CD4-positive, alpha-beta memory T cell (primary cell): ENCODE measurements around the gene FLOT1. TPM values are rescaled to one million over a fixed set of nuclear protein-coding genes. Genes with fewer than 3 reads are reported as not detected.

ENCODE experiments used
- CTCF ChIA-PET: fragments of 350-600 bp; sonication (Branson Sonifier 250); formaldehyde crosslinking; loops from one replicate; lab custom pipeline; 2021; ENCODE audit warnings: inconsistent platforms; ENCODE audit not compliant: partially characterized antibody; lab: Charles Lee
- POLR2A ChIA-PET: fragments of 350-600 bp; sonication (Branson Sonifier 250); formaldehyde crosslinking; loops from one replicate; lab custom pipeline; 2021; ENCODE audit not compliant: partially characterized antibody; lab: Charles Lee
- DNase-seq, 5 donors: peaks; one replicate each; pipeline versions ENCODE4 v3.0.0 to v3.0.0-alpha.2; 2020 to 2022; ENCODE audit warnings: mixed read lengths in 1 of 5
- H3K27ac ChIP-seq: one replicate; pipeline ENCODE4 v1.7.0; 2013; ENCODE audit warnings: low read depth, low read length
- H3K27me3 ChIP-seq: 2 replicates; pipeline ENCODE4 v1.7.0; 2013; ENCODE audit warnings: mild to moderate bottlenecking, low read length, moderate library complexity; ENCODE audit not compliant: insufficient read depth
- H3K36me3 ChIP-seq: 2 replicates; pipeline ENCODE4 v1.7.0; 2013; ENCODE audit warnings: mild to moderate bottlenecking, low read length, moderate library complexity; ENCODE audit not compliant: insufficient read depth
- H3K4me1 ChIP-seq: 2 replicates; pipeline ENCODE4 v1.7.0; 2013; ENCODE audit warnings: mild to moderate bottlenecking, low read length, moderate library complexity; ENCODE audit not compliant: insufficient read depth
- H3K4me3 ChIP-seq, 2 donors: one replicate each; pipeline ENCODE4 v1.7.0; 2013; ENCODE audit warnings: low read length in 2 of 2, mild to moderate bottlenecking in 1 of 2
- H3K9me3 ChIP-seq, 2 donors: one replicate each; pipeline ENCODE4 v1.7.0; 2013; ENCODE audit warnings: low read length in 2 of 2, control low read depth in 1 of 2; ENCODE audit not compliant: control insufficient read depth in 1 of 2
- H3K27ac Mint-ChIP-seq, 7 donors: one replicate each; pipeline ENCODE4 v1.8.0; 2020 to 2021; ENCODE audit warnings: mixed read lengths in 7 of 7, mild to moderate bottlenecking in 6 of 7, inconsistent platforms in 3 of 7, moderate library complexity in 3 of 7
- H3K27me3 Mint-ChIP-seq, 2 donors: one replicate each; pipeline ENCODE4 v1.8.0; 2020 to 2021; ENCODE audit warnings: mixed read lengths in 2 of 2
- H3K36me3 Mint-ChIP-seq, 2 donors: one replicate each; pipeline ENCODE4 v1.8.0; 2020 to 2021; ENCODE audit warnings: mixed read lengths in 2 of 2, inconsistent platforms in 1 of 2, mild to moderate bottlenecking in 1 of 2
- H3K4me1 Mint-ChIP-seq, 4 donors: one replicate each; pipeline ENCODE4 v1.8.0; 2020 to 2021; ENCODE audit warnings: mixed read lengths in 4 of 4, mild to moderate bottlenecking in 1 of 4
- H3K4me3 Mint-ChIP-seq, 8 donors: one replicate each; pipeline ENCODE4 v1.8.0; 2020 to 2021; ENCODE audit warnings: mixed read lengths in 8 of 8, mild to moderate bottlenecking in 7 of 8, moderate library complexity in 6 of 8, inconsistent platforms in 3 of 8
- H3K9me3 Mint-ChIP-seq, 8 donors: one replicate each; pipeline ENCODE4 v1.8.0; 2020 to 2021; ENCODE audit warnings: mixed read lengths in 8 of 8, mild to moderate bottlenecking in 5 of 8, inconsistent platforms in 3 of 8, moderate library complexity in 1 of 8
- intact Hi-C: fragments of 100-400 bp; cut with micrococcal nuclease; formaldehyde crosslinking; loops from one replicate; pipeline ENCODE4 v1.15.1; 2023
- polyA plus RNA-seq, 2 donors: library from polyadenylated mRNA; unstranded; fragments of 300-500 nt; fragmentation: Illumina TruSeq; gene quantifications; one replicate each; pipeline ENCODE4 v1.2.3, GENCODE V29; 2021
- total RNA-seq, 2 experiments: library from RNA; stranded (reverse); gene quantifications; one replicate each; pipeline ENCODE4 v1.2.3, GENCODE V29; 2021

Gene FLOT1
- total RNA-seq (10 to 100 TPM; 75.3 to 78.5 TPM), polyA plus RNA-seq (10 to 100 TPM; 74.6 to 82.1 TPM)

- Mint-ChIP-seq H3K4me1 (peaks cover 44 to 75% (median 59%) of the 10 kb centered on the region in 4 donors), H3K4me3 (peak within 1 kb of the TSS; percentile 87 to 97 (median 91)), H3K27me3 (no peaks in the 10 kb centered on the region), H3K27ac (peak within 1 kb of the TSS; percentile 84 to 98 (median 93)), H3K36me3 (peaks cover 28 to 34% of the 10 kb centered on the region in 2 donors), H3K9me3 (no peaks in the 10 kb centered on the region)
- H3K4me1 ChIP-seq, result peaks cover 54% of the 10 kb centered on the region
- DNase-seq, result peak; percentile 67 to 88 (median 68)
- H3K27ac ChIP-seq, result peak within 1 kb of the TSS; percentile 63
- ChIA-PET CTCF (interaction anchor here (0.7 to 4.0 kb wide), 9 partner anchors 8 to 135 kb away, joined by 3 to 27 read pairs (median 3); no protein-coding TSS in a partner anchor), POLR2A (interaction anchor here (0.5 to 3.7 kb wide), 16 partner anchors 12 to 202 kb away, joined by 3 to 19 read pairs (median 4); partner anchors contain the start of genes MRPS18B and PPP1R10)
- no peaks in the 10 kb centered on the region for H3K9me3 ChIP-seq
- H3K27me3 ChIP-seq, result no peaks in the 10 kb centered on the region
- H3K4me3 ChIP-seq, result peak within 1 kb of the TSS; percentile 50 to 64
- intact Hi-C loops, result loop anchor here (2.0 to 5.0 kb wide), 2 partner anchors 50 to 70 kb away; no protein-coding TSS in a partner anchor
- H3K36me3 ChIP-seq, result peaks cover 16% of the 10 kb centered on the region
Measured at GRCh38 chr6:30742316-30743098, at the start of gene FLOT1. FLOT1 (minus strand) TSS chr6:30742687; CDS start chr6:30742189, 498 bp downstream.

- Mint-ChIP-seq H3K4me3 (peak overlapping the region in 3 of 8 donors; percentile 9 to 53 (median 29)), H3K4me1 (peaks cover 50 to 79% (median 64%) of the 10 kb centered on the region in 4 donors), H3K27me3 (peaks cover 0 to 2% of the 10 kb centered on the region in 2 donors), H3K36me3 (no peaks in the 10 kb centered on the region), H3K27ac (peak overlapping the region in 6 of 7 donors; percentile 8 to 86 (median 48)), H3K9me3 (no peaks in the 10 kb centered on the region)
- ChIA-PET POLR2A (interaction anchor here (0.6 to 1.5 kb wide), 5 partner anchors 9 to 119 kb away, joined by 3 to 5 read pairs (median 3); partner anchors contain the start of genes DHX16 and IER3), CTCF (interaction anchor here (1.1 to 1.3 kb wide), 3 partner anchors 22 to 60 kb away, joined by 3 to 4 read pairs (median 4); no protein-coding TSS in a partner anchor)
- no peak for DNase-seq
- Histone ChIP-seq H3K4me3 (no peak overlapping the region), H3K27ac (no peak overlapping the region), H3K36me3 (no peaks in the 10 kb centered on the region), H3K4me1 (peaks cover 52% of the 10 kb centered on the region), H3K27me3 (no peaks in the 10 kb centered on the region), H3K9me3 (no peaks in the 10 kb centered on the region)
- intact Hi-C loops, result no loop called here
Measured at GRCh38 chr6:30790724-30791383, 48.4 kb upstream of the FLOT1 start.

GRCh38 chr6:30789606-30790005 lies 47.1 kb upstream of the FLOT1 start:
- Mint-ChIP-seq H3K27ac (peak overlapping the region in 3 of 7 donors; percentile 21 to 62 (median 35)), H3K9me3 (no peaks in the 10 kb centered on the region), H3K27me3 (peaks cover 0 to 2% of the 10 kb centered on the region in 2 donors), H3K4me1 (peaks cover 41 to 72% (median 57%) of the 10 kb centered on the region in 4 donors), H3K36me3 (no peaks in the 10 kb centered on the region), H3K4me3 (peak overlapping the region in 1 of 8 donors; percentile 35)
- no peak for DNase-seq
- H3K4me3 ChIP-seq, result no peak overlapping the region
- no peak overlapping the region for H3K27ac ChIP-seq
- no peaks in the 10 kb centered on the region for H3K9me3 ChIP-seq
- intact Hi-C loops, result no loop called here
- H3K27me3 ChIP-seq, result no peaks in the 10 kb centered on the region
- no peaks in the 10 kb centered on the region for H3K36me3 ChIP-seq
- ChIA-PET POLR2A (interaction anchor here (0.6 to 1.5 kb wide), 6 partner anchors 8 to 117 kb away, joined by 3 to 5 read pairs (median 4); partner anchors contain the start of gene DHX16), CTCF (no interaction called here)
- H3K4me1 ChIP-seq, result peaks cover 47% of the 10 kb centered on the region

- intact Hi-C loops, result no loop called here
- ChIA-PET POLR2A (interaction anchor here (0.8 to 2.7 kb wide), 6 partner anchors 8 to 105 kb away, joined by 3 to 14 read pairs (median 4); partner anchors contain the start of gene IER3), CTCF (interaction anchor here (0.8 to 2.7 kb wide), 9 partner anchors 11 to 66 kb away, joined by 3 to 15 read pairs (median 5); no protein-coding TSS in a partner anchor)
- Histone ChIP-seq H3K27ac (no peak overlapping the region), H3K9me3 (no peaks in the 10 kb centered on the region), H3K4me3 (no peak overlapping the region), H3K27me3 (no peaks in the 10 kb centered on the region), H3K4me1 (peaks cover 30% of the 10 kb centered on the region), H3K36me3 (no peaks in the 10 kb centered on the region)
- H3K9me3 Mint-ChIP-seq, result no peaks in the 10 kb centered on the region
- peak overlapping the region in 6 of 8 donors; percentile 5 to 68 (median 46) for H3K4me3 Mint-ChIP-seq
- H3K27me3 Mint-ChIP-seq, result peaks cover 0 to 2% of the 10 kb centered on the region in 2 donors
- DNase-seq, result peak in 1 of 5 donors; percentile 38
- peaks cover 30 to 57% (median 46%) of the 10 kb centered on the region in 4 donors for H3K4me1 Mint-ChIP-seq
- H3K27ac Mint-ChIP-seq, result peak overlapping the region in 3 of 7 donors; percentile 9 to 59 (median 26)
- no peaks in the 10 kb centered on the region for H3K36me3 Mint-ChIP-seq
Measured at GRCh38 chr6:30787954-30788353, 45.5 kb upstream of the FLOT1 start.

GRCh38 chr6:30782425-30783014 lies 40.0 kb upstream of the FLOT1 start:
- Histone ChIP-seq H3K36me3 (no peaks in the 10 kb centered on the region), H3K4me3 (no peak overlapping the region), H3K9me3 (no peaks in the 10 kb centered on the region), H3K27ac (no peak overlapping the region), H3K27me3 (no peaks in the 10 kb centered on the region), H3K4me1 (peaks cover 13% of the 10 kb centered on the region)
- ChIA-PET CTCF (interaction anchor here (1.3 kb wide), 1 partner anchor 40 kb away, joined by 5 read pairs; no protein-coding TSS in a partner anchor), POLR2A (interaction anchor here (0.6 to 1.7 kb wide), 3 partner anchors 7 to 95 kb away, joined by 3 to 5 read pairs (median 3); no protein-coding TSS in a partner anchor)
- H3K27me3 Mint-ChIP-seq, result no peaks in the 10 kb centered on the region
- DNase-seq, result no peak
- peak overlapping the region in 1 of 7 donors; percentile 37 for H3K27ac Mint-ChIP-seq
- no peaks in the 10 kb centered on the region for H3K36me3 Mint-ChIP-seq
- intact Hi-C loops, result no loop called here
- H3K4me1 Mint-ChIP-seq, result peaks cover 10 to 25% (median 23%) of the 10 kb centered on the region in 4 donors
- H3K4me3 Mint-ChIP-seq, result no peak overlapping the region
- H3K9me3 Mint-ChIP-seq, result no peaks in the 10 kb centered on the region

GRCh38 chr6:30781743-30782424 lies 39.4 kb upstream of the FLOT1 start:
- no peaks in the 10 kb centered on the region for H3K9me3 Mint-ChIP-seq
- peak overlapping the region in 1 of 7 donors; percentile 89 for H3K27ac Mint-ChIP-seq
- no peaks in the 10 kb centered on the region for H3K27me3 Mint-ChIP-seq
- intact Hi-C loops, result no loop called here
- Histone ChIP-seq H3K27me3 (no peaks in the 10 kb centered on the region), H3K4me3 (no peak overlapping the region), H3K27ac (no peak overlapping the region), H3K4me1 (peaks cover 11% of the 10 kb centered on the region), H3K36me3 (no peaks in the 10 kb centered on the region), H3K9me3 (no peaks in the 10 kb centered on the region)
- no peak for DNase-seq
- no peaks in the 10 kb centered on the region for H3K36me3 Mint-ChIP-seq
- no peak overlapping the region for H3K4me3 Mint-ChIP-seq
- ChIA-PET CTCF (interaction anchor here (1.3 kb wide), 1 partner anchor 40 kb away, joined by 5 read pairs; no protein-coding TSS in a partner anchor), POLR2A (interaction anchor here (0.9 to 1.7 kb wide), 3 partner anchors 8 to 12 kb away, joined by 3 to 5 read pairs (median 3); no protein-coding TSS in a partner anchor)
- peaks cover 12 to 23% (median 20%) of the 10 kb centered on the region in 4 donors for H3K4me1 Mint-ChIP-seq
